Keratinocyte (primary cell): Measurements from ENCODE around the gene FSTL5. TPM values are rescaled to one million over a fixed set of nuclear protein-coding genes. Genes with fewer than 3 reads are reported as not detected.

Experiments
- DNase-seq: peaks from one replicate; pipeline ENCODE4 v3.0.0-alpha.2; 2011; ENCODE audit warnings: low read depth, missing footprints, low spot score
- FAIRE-seq: peaks from 2 replicates; lab custom pipeline; 2011; peaks lifted over from hg19 to GRCh38; lab: Jason Lieb, UNC
- H2AFZ ChIP-seq: 2 replicates; pipeline ENCODE4 v1.6.0; 2012; ENCODE audit warnings: low read length, control low read depth, inconsistent platforms; ENCODE audit not compliant: control insufficient read depth
- H3K27ac ChIP-seq: 2 replicates; pipeline ENCODE4 v1.5.1; 2011; ENCODE audit warnings: low read length; ENCODE audit not compliant: control insufficient read depth, insufficient read depth
- H3K27me3 ChIP-seq: 3 replicates; pipeline ENCODE4 v1.6.0; 2011; ENCODE audit warnings: low read length; ENCODE audit not compliant: control insufficient read depth, insufficient read depth; ENCODE audit errors: extremely low read depth
- H3K36me3 ChIP-seq, 2 experiments: 2 replicates in 1 of 2; 3 replicates in 1 of 2; pipeline ENCODE4 v1.5.1; 2011; ENCODE audit warnings: low read length in 2 of 2, mild to moderate bottlenecking in 1 of 2; ENCODE audit not compliant: control insufficient read depth in 2 of 2, insufficient read depth in 2 of 2; ENCODE audit errors: extremely low read depth in 1 of 2
- H3K4me1 ChIP-seq: 3 replicates; pipeline ENCODE4 v1.5.1; 2011; ENCODE audit warnings: low read length; ENCODE audit not compliant: control insufficient read depth, insufficient read depth; ENCODE audit errors: extremely low read depth
- H3K4me2 ChIP-seq: 3 replicates; pipeline ENCODE4 v1.6.0; 2011; ENCODE audit warnings: low read depth, low read length; ENCODE audit not compliant: control insufficient read depth, insufficient read depth; ENCODE audit errors: extremely low read depth
- H3K4me3 ChIP-seq, 3 experiments: fragments of 200-600 bp in 1 of 3; sonication (generic) in 1 of 3; 2 replicates in 2 of 3; 3 replicates in 1 of 3; pipeline ENCODE4 v1.5.1; 2011 to 2016; ENCODE audit warnings: low read length in 3 of 3, mild to moderate bottlenecking in 3 of 3, control low read depth in 2 of 3, inconsistent platforms in 1 of 3, low read depth in 1 of 3, mixed read lengths in 1 of 3, mixed run types in 1 of 3, moderate library complexity in 1 of 3; ENCODE audit not compliant: control insufficient read depth in 2 of 3, insufficient read depth in 2 of 3; ENCODE audit errors: extremely low read depth in 1 of 3
- H3K79me2 ChIP-seq: 2 replicates; pipeline ENCODE4 v1.6.0; 2012; ENCODE audit warnings: low read length; ENCODE audit not compliant: control insufficient read depth, insufficient read depth
- H3K9ac ChIP-seq: 3 replicates; pipeline ENCODE4 v1.6.0; 2011; ENCODE audit warnings: low read length; ENCODE audit not compliant: control insufficient read depth, insufficient read depth; ENCODE audit errors: extremely low read depth
- H3K9me1 ChIP-seq: 3 replicates; pipeline ENCODE4 v1.6.0; 2011; ENCODE audit warnings: low read length; ENCODE audit not compliant: control insufficient read depth, insufficient read depth; ENCODE audit errors: extremely low read depth
- H3K9me3 ChIP-seq: 2 replicates; pipeline ENCODE4 v1.5.1; 2012; ENCODE audit warnings: low read depth, low read length; ENCODE audit not compliant: control insufficient read depth
- H4K20me1 ChIP-seq: 3 replicates; pipeline ENCODE4 v1.6.0; 2011; ENCODE audit warnings: low read length; ENCODE audit not compliant: control insufficient read depth, insufficient read depth; ENCODE audit errors: extremely low read depth
- CTCF ChIP-seq, 3 experiments: IDR thresholded peaks in 1 of 3; conservative IDR thresholded peaks in 1 of 3; optimal IDR thresholded peaks in 1 of 3; 2 replicates in 2 of 3; 3 replicates in 1 of 3; pipeline versions ENCODE3 to v1.5.1; 2011; ENCODE audit warnings: low read length in 3 of 3, mild to moderate bottlenecking in 3 of 3, moderate library complexity in 2 of 3, control low read depth in 1 of 3, inconsistent platforms in 1 of 3; ENCODE audit not compliant: insufficient read depth in 2 of 3; ENCODE audit errors: extremely low read depth in 1 of 3
- EZH2 ChIP-seq: IDR thresholded peaks from one replicate; pipeline ENCODE4 v1.6.1; 2012; ENCODE audit warnings: inconsistent platforms, mild to moderate bottlenecking, low read length, moderate library complexity
- dilution Hi-C: fragments of 300-500 bp; cut with MboI; formaldehyde crosslinking; loops from one replicate; pipeline ENCODE4 v1.7.0; 2020; ENCODE audit warnings: low sequenced_read_pairs; ENCODE audit not compliant: extremely low pct_ligation_motif_present
- polyA plus RNA-seq, 5 experiments: library from polyadenylated mRNA; depleted of rRNA in 3 of 5; stranded (reverse) in 3 of 5; stranded (forward) in 1 of 5; unstranded in 1 of 5; fragments of >200 nt; gene quantifications; 1 replicate in 1 of 5; 2 replicates in 3 of 5; 3 replicates in 1 of 5; pipeline versions ENCODE4 v1.2.1 to v1.2.3, GENCODE V29; 2011 to 2012; ENCODE audit warnings: missing spikeins in 2 of 5, low read depth in 1 of 5, low replicate concordance in 1 of 5

The FSTL5 gene
- polyA plus RNA-seq, 1 donor (not counting 4 experiments of a cell fraction or from before 2014, with no cell fraction given): not detected

DNA sequence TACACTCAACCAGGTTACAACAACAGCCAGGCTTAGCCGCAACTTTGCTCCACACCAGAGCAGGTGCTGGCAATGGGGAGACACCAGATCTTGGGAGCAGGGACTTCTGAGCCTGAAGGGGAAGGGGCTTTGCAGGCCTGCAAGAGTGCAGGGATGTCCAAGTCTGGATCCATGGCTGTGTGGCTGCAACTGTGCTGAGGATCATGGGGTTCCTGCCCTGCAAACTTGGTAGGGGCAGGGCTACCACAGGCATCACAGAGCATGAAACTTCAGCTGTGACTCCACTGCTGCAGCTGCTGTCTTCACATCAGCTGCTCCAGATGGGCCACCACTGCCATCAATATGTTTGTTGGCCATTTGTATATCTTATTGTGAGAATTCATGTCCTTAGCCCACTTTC is 340.4 kb downstream of the FSTL5 start:
- Histone ChIP-seq H3K27me3 (no peaks in the 10 kb centered on the region), H3K4me1 (no peaks in the 10 kb centered on the region), H3K9me3 (no peaks in the 10 kb centered on the region), H3K9ac (no peak overlapping the region), H3K79me2 (no peaks in the 10 kb centered on the region), H3K4me2 (no peak overlapping the region), H3K27ac (no peak overlapping the region), H3K9me1 (no peaks in the 10 kb centered on the region), H4K20me1 (no peaks in the 10 kb centered on the region), H2AFZ (no peak overlapping the region), H3K36me3 (no peaks in the 10 kb centered on the region), H3K4me3 (no peak overlapping the region)
- TF ChIP-seq EZH2 (no peak), CTCF (optimal IDR thresholded peaks at IDR 0.05 in 1 of 3, IDR thresholded peaks at IDR 0.05 in 1 of 3, conservative IDR thresholded peaks at IDR 0.05 in 1 of 3; ENCODE audit: extremely low read depth in 1 of 3, insufficient read depth in 2 of 3, low read length in 3 of 3) (no peak)
- FAIRE-seq (no peak), DNase-seq (no peak)
- dilution Hi-C loops: no loop called here

GRCh38 chr4:161822174-161822573 is 341.6 kb downstream of the FSTL5 start:
- Histone ChIP-seq H3K79me2 (no peaks in the 10 kb centered on the region), H3K36me3 (no peaks in the 10 kb centered on the region), H3K27me3 (no peaks in the 10 kb centered on the region), H3K9me1 (no peaks in the 10 kb centered on the region), H3K27ac (no peak overlapping the region), H3K9ac (no peak overlapping the region), H3K4me2 (no peak overlapping the region), H3K4me3 (no peak overlapping the region), H3K4me1 (no peaks in the 10 kb centered on the region), H2AFZ (no peak overlapping the region), H3K9me3 (no peaks in the 10 kb centered on the region), H4K20me1 (no peaks in the 10 kb centered on the region)
- TF ChIP-seq CTCF (optimal IDR thresholded peaks at IDR 0.05 in 1 of 3, IDR thresholded peaks at IDR 0.05 in 1 of 3, conservative IDR thresholded peaks at IDR 0.05 in 1 of 3; ENCODE audit: extremely low read depth in 1 of 3, insufficient read depth in 2 of 3, low read length in 3 of 3) (no peak), EZH2 (no peak)
- DNase-seq (no peak), FAIRE-seq (no peak)
- dilution Hi-C loops: no loop called here
